DND-41 (cell line): ENCODE measurements around the gene STAT5B.
"Not testable (repeated sequence)": the region's sequence is repeated elsewhere in the genome, so short reads cannot be mapped to it uniquely, and the experiment has no call there.

Experiments
- ATAC-seq: fragments of 200-7000 bp; cut with Tn5 transposase; 3 replicates; pipeline ENCODE4 v1.9.1; 2021; ENCODE audit warnings: low read depth; ENCODE audit not compliant: insufficient read depth
- DNase-seq: peaks from one replicate; pipeline ENCODE4 v3.0.0-alpha.2; 2020
- H2AFZ ChIP-seq: 2 replicates; pipeline ENCODE4 v1.6.0; 2012; ENCODE audit warnings: low read depth, low read length
- H3K27ac ChIP-seq: 2 replicates; pipeline ENCODE4 v1.5.1; 2012; ENCODE audit warnings: low read length, inconsistent platforms
- H3K27me3 ChIP-seq: fragments of 200-600 bp; sonication (generic); 2 replicates; pipeline ENCODE4 v1.6.0; 2012; ENCODE audit warnings: low read length, mild to moderate bottlenecking, inconsistent platforms; ENCODE audit not compliant: insufficient read depth, poor library complexity
- H3K36me3 ChIP-seq: 2 replicates; pipeline ENCODE4 v1.5.1; 2012; ENCODE audit warnings: low read length, inconsistent platforms; ENCODE audit not compliant: insufficient read depth
- H3K4me1 ChIP-seq: 2 replicates; pipeline ENCODE4 v1.5.1; 2012; ENCODE audit warnings: mild to moderate bottlenecking, low read length; ENCODE audit not compliant: insufficient read depth
- H3K4me2 ChIP-seq: 2 replicates; pipeline ENCODE4 v1.6.0; 2012; ENCODE audit warnings: mild to moderate bottlenecking, moderate library complexity, low read length, inconsistent platforms; ENCODE audit not compliant: insufficient read depth
- H3K4me3 ChIP-seq, 2 experiments: fragments of 200-600 bp in 1 of 2; shearing (Covaris generic) in 1 of 2; 2 replicates each; pipeline ENCODE4 v1.5.1; 2012 to 2016; ENCODE audit warnings: inconsistent platforms in 2 of 2, low read length in 2 of 2, mild to moderate bottlenecking in 2 of 2, low read depth in 1 of 2, moderate library complexity in 1 of 2
- H3K79me2 ChIP-seq: 2 replicates; pipeline ENCODE4 v1.6.0; 2012; ENCODE audit warnings: low read length, inconsistent platforms; ENCODE audit not compliant: insufficient read depth
- H3K9ac ChIP-seq: 2 replicates; pipeline ENCODE4 v1.6.0; 2012; ENCODE audit warnings: low read depth, mild to moderate bottlenecking, inconsistent platforms, low read length, moderate library complexity
- H3K9me3 ChIP-seq: 2 replicates; pipeline ENCODE4 v1.5.1; 2012; ENCODE audit warnings: low read length, moderate library complexity, mild to moderate bottlenecking, inconsistent platforms; ENCODE audit not compliant: insufficient read depth, severe bottlenecking
- H4K20me1 ChIP-seq: 2 replicates; pipeline ENCODE4 v1.6.0; 2012; ENCODE audit warnings: low read length; ENCODE audit not compliant: insufficient read depth
- CTCF ChIP-seq: IDR thresholded peaks from 2 replicates; pipeline ENCODE4 v1.5.1; 2012; ENCODE audit warnings: borderline replicate concordance, low read length, moderate library complexity, mild to moderate bottlenecking; ENCODE audit not compliant: poor library complexity, severe bottlenecking; ENCODE audit errors: extremely low read depth
- EZH2 ChIP-seq: IDR thresholded peaks from 3 replicates; pipeline ENCODE4 v1.6.1; 2012; ENCODE audit warnings: borderline replicate concordance, low read depth, mild to moderate bottlenecking, moderate library complexity, low read length, inconsistent platforms; ENCODE audit not compliant: severe bottlenecking

Gene STAT5B

DNA sequence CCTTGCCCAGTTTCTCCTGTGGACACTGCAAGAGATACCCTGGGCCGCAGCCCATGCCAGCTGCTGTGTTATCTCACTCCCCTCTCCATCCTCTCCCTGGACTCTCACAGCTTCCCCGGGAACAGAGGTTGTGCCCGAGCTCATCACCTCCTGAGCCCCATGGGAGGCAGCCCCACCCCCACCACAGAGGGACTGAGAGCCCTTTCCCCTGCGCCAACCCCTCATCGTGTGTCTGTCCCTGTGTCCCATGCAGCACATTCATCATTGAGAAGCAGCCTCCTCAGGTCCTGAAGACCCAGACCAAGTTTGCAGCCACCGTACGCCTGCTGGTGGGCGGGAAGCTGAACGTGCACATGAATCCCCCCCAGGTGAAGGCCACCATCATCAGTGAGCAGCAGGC is 24.8 kb upstream of the STAT5B start:
- H3K4me1 ChIP-seq = no peaks in the 10 kb centered on the region
- H3K9ac ChIP-seq = no peak overlapping the region
- no peaks in the 10 kb centered on the region for H4K20me1 ChIP-seq
- no peaks in the 10 kb centered on the region for H3K36me3 ChIP-seq
- TF ChIP-seq CTCF (no peak), EZH2 (no peak)
- no peaks in the 10 kb centered on the region for H3K27me3 ChIP-seq
- DNase-seq (no peak), ATAC-seq (no peak)
- no peak overlapping the region for H3K4me2 ChIP-seq
- H3K4me3 ChIP-seq = no peak overlapping the region
- H2AFZ ChIP-seq = no peak overlapping the region
- H3K9me3 ChIP-seq = no peaks in the 10 kb centered on the region
- H3K27ac ChIP-seq = no peak overlapping the region
- H3K79me2 ChIP-seq = no peaks in the 10 kb centered on the region

DNA sequence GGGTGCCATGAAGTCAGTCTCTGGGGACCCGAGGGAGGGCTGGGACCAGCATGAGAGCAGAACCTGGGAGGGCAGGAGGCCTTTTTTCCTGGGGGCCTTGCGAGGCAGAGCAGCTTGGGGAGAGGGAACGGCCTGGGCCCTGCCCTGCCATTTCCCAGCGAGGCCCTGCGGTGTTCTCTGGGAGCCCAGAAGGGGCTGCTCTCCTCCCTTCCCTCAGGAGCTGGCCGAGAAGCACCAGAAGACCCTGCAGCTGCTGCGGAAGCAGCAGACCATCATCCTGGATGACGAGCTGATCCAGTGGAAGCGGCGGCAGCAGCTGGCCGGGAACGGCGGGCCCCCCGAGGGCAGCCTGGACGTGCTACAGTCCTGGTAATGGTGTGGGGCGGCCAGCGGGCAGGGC is 23.7 kb upstream of the STAT5B start:
- not testable (repeated sequence) for H3K4me1 ChIP-seq, H4K20me1 ChIP-seq, H3K4me3 ChIP-seq, H3K4me2 ChIP-seq, H2AFZ ChIP-seq, H3K36me3 ChIP-seq, H3K9ac ChIP-seq, ATAC-seq, H3K79me2 ChIP-seq, DNase-seq, H3K27ac ChIP-seq, H3K9me3 ChIP-seq, H3K27me3 ChIP-seq

- H3K9ac ChIP-seq, H3K4me3 ChIP-seq, H3K27ac ChIP-seq, H3K9me3 ChIP-seq, H3K4me2 ChIP-seq, H2AFZ ChIP-seq, H3K27me3 ChIP-seq, DNase-seq, ATAC-seq, H3K79me2 ChIP-seq, H4K20me1 ChIP-seq, H3K4me1 ChIP-seq, H3K36me3 ChIP-seq: not testable (repeated sequence)
Measured at GRCh38 chr17:42299361-42299760, 23.2 kb upstream of the STAT5B start.

DNA sequence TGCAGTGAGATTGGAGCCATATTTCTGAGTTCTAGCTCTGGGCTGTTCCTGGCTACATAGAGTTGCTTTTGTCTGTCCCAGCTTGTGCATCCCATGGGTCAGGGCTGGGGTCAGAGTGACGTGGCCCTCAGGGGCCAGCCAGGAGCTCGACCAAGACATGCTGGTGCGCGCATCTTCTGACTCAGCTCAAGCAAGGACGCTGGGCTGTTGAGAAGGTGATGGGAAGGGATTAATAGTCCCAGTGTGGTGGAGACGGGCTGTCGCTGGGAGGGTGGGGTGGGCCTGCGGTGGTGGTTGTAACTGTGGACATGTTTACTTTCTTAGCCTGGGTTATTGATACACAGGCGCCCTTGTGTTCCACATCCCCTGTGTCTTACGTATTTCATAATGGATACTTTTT is 21.6 kb upstream of the STAT5B start:
- not testable (repeated sequence) for H3K36me3 ChIP-seq, H3K27me3 ChIP-seq, H3K4me3 ChIP-seq, H3K4me2 ChIP-seq, DNase-seq, H3K4me1 ChIP-seq, H3K27ac ChIP-seq, H4K20me1 ChIP-seq, H3K79me2 ChIP-seq, H2AFZ ChIP-seq, H3K9me3 ChIP-seq, H3K9ac ChIP-seq, ATAC-seq

- Histone ChIP-seq H3K9ac (no peak overlapping the region), H3K27ac (no peak overlapping the region), H3K79me2 (no peaks in the 10 kb centered on the region), H3K4me1 (no peaks in the 10 kb centered on the region), H2AFZ (no peak overlapping the region), H4K20me1 (no peaks in the 10 kb centered on the region), H3K9me3 (no peaks in the 10 kb centered on the region), H3K4me2 (no peak overlapping the region), H3K27me3 (no peaks in the 10 kb centered on the region), H3K4me3 (no peak overlapping the region), H3K36me3 (no peaks in the 10 kb centered on the region)
- no peak for DNase-seq
- TF ChIP-seq CTCF (no peak), EZH2 (no peak)
- no peak for ATAC-seq
Measured at GRCh38 chr17:42296012-42296411, 19.8 kb upstream of the STAT5B start.
